GM21786 (cell line): ENCODE measurements around the gene MVB12A.

Source experiments
- ATAC-seq: cut with Tn5 transposase; IDR thresholded peaks from one replicate; pipeline ENCODE4 v1.9.1; 2021; ENCODE audit not compliant: unreplicated experiment

Gene MVB12A

GRCh38 chr19:17419621-17420474 is at the start of gene MVB12A:
Gene MVB12A, plus strand, starts transcription at chr19:17420047. Its CDS starts 89 bp downstream, at chr19:17420136.
- ATAC-seq, result peak; percentile 86

- ATAC-seq, result no peak
Measured at GRCh38 chr19:17376935-17377600, 42.8 kb upstream of the MVB12A start, which contains the start of gene PLVAP. Gene PLVAP, minus strand, starts transcription at chr19:17377342. Its CDS starts 54 bp downstream, at chr19:17377288.

- no peak for ATAC-seq
Measured at GRCh38 chr19:17378271-17378670, 41.6 kb upstream of the MVB12A start.

- no peak for ATAC-seq
Measured at GRCh38 chr19:17379221-17379631, 40.6 kb upstream of the MVB12A start.

- no peak for ATAC-seq
Measured at GRCh38 chr19:17380426-17381138, 39.3 kb upstream of the MVB12A start.

GRCh38 chr19:17385878-17386611 is 33.8 kb upstream of the MVB12A start:
- no peak for ATAC-seq

GRCh38 chr19:17389288-17389687 is 30.6 kb upstream of the MVB12A start:
- ATAC-seq, result no peak

GRCh38 chr19:17389957-17390664 is 29.7 kb upstream of the MVB12A start:
- no peak for ATAC-seq

GRCh38 chr19:17390665-17391370 is 29.0 kb upstream of the MVB12A start:
- ATAC-seq, result peak; percentile 70

GRCh38 chr19:17391371-17392151 is 28.3 kb upstream of the MVB12A start:
- no peak for ATAC-seq

GRCh38 chr19:17393002-17393401 is 26.8 kb upstream of the MVB12A start:
- no peak for ATAC-seq

- ATAC-seq, result no peak
Measured at GRCh38 chr19:17393914-17394313, 25.9 kb upstream of the MVB12A start, which contains the start of gene CCDC194. Gene CCDC194, minus strand, starts transcription at chr19:17394196. Its CDS starts 38 bp downstream, at chr19:17394158.

GRCh38 chr19:17394891-17395415 is 24.9 kb upstream of the MVB12A start:
- no peak for ATAC-seq

GRCh38 chr19:17398902-17399527 is 20.8 kb upstream of the MVB12A start:
- ATAC-seq, result no peak

GRCh38 chr19:17401628-17402027 is 18.2 kb upstream of the MVB12A start:
- no peak for ATAC-seq

GRCh38 chr19:17402982-17403855 is 16.6 kb upstream of the MVB12A start:
- ATAC-seq, result no peak

GRCh38 chr19:17404015-17404414 is 15.8 kb upstream of the MVB12A start:
- no peak for ATAC-seq
